ENCODE results near the gene PSG11.
"Not testable (repeated sequence)": the region's sequence is repeated elsewhere in the genome, so short reads cannot be mapped to it uniquely, and the experiment has no call there.

The PSG11 gene

GRCh38 chr19:42985588-42985987 lies 40.7 kb downstream of the PSG11 start:
- no peak for DNase-seq

GRCh38 chr19:42982111-42982510 lies 44.2 kb downstream of the PSG11 start:
- DNase-seq = not testable (repeated sequence)

- DNase-seq = not testable (repeated sequence)
Observed at GRCh38 chr19:42971451-42971850, 54.8 kb downstream of the PSG11 start.

GRCh38 chr19:42965176-42965575 lies 61.1 kb downstream of the PSG11 start:
- DNase-seq = no peak

GRCh38 chr19:42961119-42961518 lies 65.2 kb downstream of the PSG11 start:
- DNase-seq = no peak
